Left ventricle myocardium inferior (tissue), 1 donor: ENCODE data around the gene IRF2. TPM values are rescaled to one million over a fixed set of nuclear protein-coding genes. Genes with fewer than 3 reads are reported as not detected.

ENCODE experiments used
- DNase-seq: peaks from one replicate; pipeline ENCODE4 v3.0.0-alpha.2; 2020
- H3K27ac ChIP-seq: fragments of 200-600 bp; replicated peaks from 2 replicates; pipeline ENCODE4 v1.8.0; 2021
- H3K27me3 ChIP-seq: fragments of 200-600 bp; 2 replicates; pipeline ENCODE4 v1.8.0; 2021; ENCODE audit warnings: low read depth
- H3K36me3 ChIP-seq: fragments of 200-600 bp; 2 replicates; pipeline ENCODE4 v1.8.0; 2021
- H3K4me1 ChIP-seq: fragments of 200-600 bp; 2 replicates; pipeline ENCODE4 v1.8.0; 2021
- H3K4me3 ChIP-seq: fragments of 200-600 bp; 2 replicates; pipeline ENCODE4 v1.8.0; 2021; ENCODE audit warnings: mild to moderate bottlenecking, moderate library complexity
- H3K9me3 ChIP-seq: fragments of 200-600 bp; replicated peaks from 2 replicates; pipeline ENCODE4 v1.8.0; 2021
- CTCF ChIP-seq: fragments of 200-600 bp; IDR thresholded peaks from 2 replicates; pipeline ENCODE4 v1.8.0; 2021; ENCODE audit warnings: antibody characterized with exemption, mild to moderate bottlenecking, borderline replicate concordance
- intact Hi-C: fragments of 100-400 bp; cut with micrococcal nuclease; formaldehyde crosslinking; loops from one replicate; pipeline ENCODE4 v1.11.0; 2022
- total RNA-seq: library from RNA; stranded (reverse); fragmentation: NEBNext Ultra II Directional; extraction: Animal tissue kit (Norgen Biotek cat#: 25700); gene quantifications from one replicate; pipeline ENCODE4 v1.2.1, GENCODE V29; 2021
- donor health status: DM: no; HTN: yes; CAD: no; lungs with severe emphysema.

IRF2 gene
- total RNA-seq, 1 donor from 2014 or later = 25.9 TPM

GRCh38 chr4:184466634-184467033 is 7.7 kb downstream of the IRF2 start:
- H3K27me3 ChIP-seq = no peaks in the 10 kb centered on the region
- no peaks in the 10 kb centered on the region for H3K9me3 ChIP-seq
- no peak overlapping the region for H3K27ac ChIP-seq
- intact Hi-C loops = loop anchor here (10.0 kb wide), 1 partner anchor 62 kb away; no protein-coding TSS in a partner anchor
- H3K4me1 ChIP-seq = peaks cover 84% of the 10 kb centered on the region
- TF ChIP-seq CTCF = no peak
- H3K36me3 ChIP-seq = no peaks in the 10 kb centered on the region
- no peak overlapping the region for H3K4me3 ChIP-seq
- no peak for DNase-seq

- DNase-seq = no peak
- Histone ChIP-seq H3K27me3 (no peaks in the 10 kb centered on the region), H3K4me1 (peaks cover 84% of the 10 kb centered on the region), H3K27ac (no peak overlapping the region), H3K9me3 (no peaks in the 10 kb centered on the region), H3K36me3 (no peaks in the 10 kb centered on the region), H3K4me3 (no peak overlapping the region)
- TF ChIP-seq CTCF = no peak
- intact Hi-C loops = loop anchor here (10.0 kb wide), 1 partner anchor 60 kb away; no protein-coding TSS in a partner anchor
Observed at GRCh38 chr4:184464759-184465454, 9.4 kb downstream of the IRF2 start.

- Histone ChIP-seq H3K27me3 (no peaks in the 10 kb centered on the region), H3K4me3 (no peak overlapping the region), H3K4me1 (peaks cover 83% of the 10 kb centered on the region), H3K36me3 (no peaks in the 10 kb centered on the region), H3K9me3 (no peaks in the 10 kb centered on the region), H3K27ac (no peak overlapping the region)
- intact Hi-C loops = loop anchor here (10.0 kb wide), 1 partner anchor 59 kb away; no protein-coding TSS in a partner anchor
- TF ChIP-seq CTCF = no peak
- DNase-seq = no peak
Observed at GRCh38 chr4:184463856-184464255, 10.5 kb downstream of the IRF2 start.

GRCh38 chr4:184463158-184463557 is 11.2 kb downstream of the IRF2 start:
- no peak for TF ChIP-seq CTCF
- peaks cover 83% of the 10 kb centered on the region for H3K4me1 ChIP-seq
- no peak overlapping the region for H3K27ac ChIP-seq
- H3K36me3 ChIP-seq = no peaks in the 10 kb centered on the region
- no peaks in the 10 kb centered on the region for H3K9me3 ChIP-seq
- intact Hi-C loops = loop anchor here (10.0 kb wide), 1 partner anchor 58 kb away; no protein-coding TSS in a partner anchor
- no peak overlapping the region for H3K4me3 ChIP-seq
- H3K27me3 ChIP-seq = no peaks in the 10 kb centered on the region
- DNase-seq = no peak

GRCh38 chr4:184462724-184463123 is 11.6 kb downstream of the IRF2 start:
- peak overlapping the region; percentile 34 for H3K27ac ChIP-seq
- peaks cover 83% of the 10 kb centered on the region for H3K4me1 ChIP-seq
- no peak for DNase-seq
- H3K4me3 ChIP-seq = no peak overlapping the region
- intact Hi-C loops = loop anchor here (10.0 kb wide), 1 partner anchor 58 kb away; no protein-coding TSS in a partner anchor
- H3K27me3 ChIP-seq = no peaks in the 10 kb centered on the region
- no peaks in the 10 kb centered on the region for H3K36me3 ChIP-seq
- no peaks in the 10 kb centered on the region for H3K9me3 ChIP-seq
- TF ChIP-seq CTCF = no peak
